A673 (cell line): ENCODE results near the gene SBF2.

Experiments
- CTCF ChIP-seq: fragments of 300-800, 200-600 bp; sonication (generic); conservative IDR thresholded peaks from 2 replicates; pipeline ENCODE4 v1.5.1; 2017; ENCODE audit warnings: low read depth, mild to moderate bottlenecking, antibody characterized with exemption, low read length, moderate library complexity, mixed read lengths
- EZH2 ChIP-seq: fragments of 200-600 bp; sonication (generic); IDR thresholded peaks from 2 replicates; pipeline ENCODE4 v1.6.1; 2017; ENCODE audit warnings: borderline replicate concordance, low read depth, mild to moderate bottlenecking, mixed read lengths, antibody characterized with exemption, low read length; ENCODE audit not compliant: poor library complexity, severe bottlenecking

- TF ChIP-seq CTCF = no peak
- no peak for TF ChIP-seq EZH2
These were observed 336.9 kb downstream of the SBF2 start for GRCh38 chr11:9957072-9957471.
